ENCODE results near the gene NGDN.

NGDN gene

GRCh38 chr14:23445773-23446172 lies 23.7 kb upstream of the NGDN start:
- no peak overlapping the region for H2AFZ ChIP-seq (ENCODE audit: insufficient read depth, low read length, poor library complexity)
- no peak overlapping the region for H3K23ac ChIP-seq (ENCODE audit: low read length)
- H4K91ac ChIP-seq (ENCODE audit: low read depth, low read length), result no peak overlapping the region
- no peaks in the 10 kb centered on the region for H3K9me3 ChIP-seq (ENCODE audit: insufficient read depth, low read depth, low read length)
- no peak overlapping the region for H3K27ac ChIP-seq (ENCODE audit: low read depth, low read length)
- no peak overlapping the region for H3K4me3 ChIP-seq (ENCODE audit: low read depth, low read length)
- H3K9ac ChIP-seq (ENCODE audit: low read length), result no peak overlapping the region
- H3K18ac ChIP-seq (ENCODE audit: low read length), result no peak overlapping the region
- no peak overlapping the region for H2BK5ac ChIP-seq (ENCODE audit: low read depth, low read length, poor library complexity)
- H3K4ac ChIP-seq (ENCODE audit: low read depth, low read length), result no peak overlapping the region
- no CpG with 5 or more reads among the region's 4 CpGs for WGBS (ENCODE audit: extremely low coverage, insufficient coverage, insufficient read length)
- H3K27me3 ChIP-seq (ENCODE audit: insufficient read depth, low read length), result no peaks in the 10 kb centered on the region
- H2AK5ac ChIP-seq (ENCODE audit: low read length), result no peak overlapping the region
- H4K12ac ChIP-seq (ENCODE audit: low read depth, low read length), result no peak overlapping the region
- no peak for DNase-seq
- no peaks in the 10 kb centered on the region for H3K4me1 ChIP-seq (ENCODE audit: control insufficient read depth in 1 of 2, insufficient read depth in 2 of 2, low read length in 2 of 2)
- H3K79me1 ChIP-seq (ENCODE audit: low read length), result no peaks in the 10 kb centered on the region
- H4K8ac ChIP-seq (ENCODE audit: low read depth, low read length), result no peak overlapping the region
- H3K14ac ChIP-seq (ENCODE audit: low read length), result no peak overlapping the region
- no peaks in the 10 kb centered on the region for H3K79me2 ChIP-seq (ENCODE audit: control insufficient read depth, insufficient read depth, low read length, poor library complexity)
- H3K4me2 ChIP-seq (ENCODE audit: low read length), result no peak overlapping the region
- no peaks in the 10 kb centered on the region for H3K36me3 ChIP-seq (ENCODE audit: control insufficient read depth in 1 of 2, insufficient read depth in 2 of 2, low read length in 2 of 2)
- H2BK12ac ChIP-seq (ENCODE audit: low read length), result no peak overlapping the region
- H2BK120ac ChIP-seq (ENCODE audit: insufficient read depth, low read length, poor library complexity), result no peak overlapping the region

GRCh38 chr14:23446291-23446851 lies 23.1 kb upstream of the NGDN start:
- no CpG with 5 or more reads among the region's 4 CpGs for WGBS (ENCODE audit: extremely low coverage, insufficient coverage, insufficient read length)
- Histone ChIP-seq H2AFZ (ENCODE audit: insufficient read depth, low read length, poor library complexity) (no peak overlapping the region), H3K79me2 (ENCODE audit: control insufficient read depth, insufficient read depth, low read length, poor library complexity) (no peaks in the 10 kb centered on the region), H3K9ac (ENCODE audit: low read length) (no peak overlapping the region), H4K91ac (ENCODE audit: low read depth, low read length) (no peak overlapping the region), H3K23ac (ENCODE audit: low read length) (no peak overlapping the region), H3K79me1 (ENCODE audit: low read length) (no peaks in the 10 kb centered on the region), H3K27me3 (ENCODE audit: insufficient read depth, low read length) (no peaks in the 10 kb centered on the region), H3K4me3 (ENCODE audit: low read depth, low read length) (no peak overlapping the region), H3K27ac (ENCODE audit: low read depth, low read length) (no peak overlapping the region), H2BK120ac (ENCODE audit: insufficient read depth, low read length, poor library complexity) (no peak overlapping the region), H4K12ac (ENCODE audit: low read depth, low read length) (no peak overlapping the region), H2BK5ac (ENCODE audit: low read depth, low read length, poor library complexity) (no peak overlapping the region), H3K4me2 (ENCODE audit: low read length) (no peak overlapping the region), H2AK5ac (ENCODE audit: low read length) (no peak overlapping the region), H3K36me3 (ENCODE audit: control insufficient read depth in 1 of 2, insufficient read depth in 2 of 2, low read length in 2 of 2) (no peaks in the 10 kb centered on the region), H3K4ac (ENCODE audit: low read depth, low read length) (no peak overlapping the region), H4K8ac (ENCODE audit: low read depth, low read length) (no peak overlapping the region), H3K9me3 (ENCODE audit: insufficient read depth, low read depth, low read length) (no peaks in the 10 kb centered on the region), H2BK12ac (ENCODE audit: low read length) (no peak overlapping the region), H3K18ac (ENCODE audit: low read length) (no peak overlapping the region), H3K14ac (ENCODE audit: low read length) (no peak overlapping the region), H3K4me1 (ENCODE audit: control insufficient read depth in 1 of 2, insufficient read depth in 2 of 2, low read length in 2 of 2) (no peaks in the 10 kb centered on the region)
- no peak for DNase-seq

GRCh38 chr14:23447361-23448350 lies 21.8 kb upstream of the NGDN start:
- H4K91ac ChIP-seq (ENCODE audit: low read depth, low read length), result no peak overlapping the region
- WGBS (ENCODE audit: extremely low coverage, insufficient coverage, insufficient read length), result no CpG with 5 or more reads among the region's 7 CpGs
- H3K9me3 ChIP-seq (ENCODE audit: insufficient read depth, low read depth, low read length), result no peaks in the 10 kb centered on the region
- H3K4me2 ChIP-seq (ENCODE audit: low read length), result no peak overlapping the region
- H3K4ac ChIP-seq (ENCODE audit: low read depth, low read length), result no peak overlapping the region
- H4K8ac ChIP-seq (ENCODE audit: low read depth, low read length), result no peak overlapping the region
- H2AFZ ChIP-seq (ENCODE audit: insufficient read depth, low read length, poor library complexity), result no peak overlapping the region
- H3K36me3 ChIP-seq (ENCODE audit: control insufficient read depth in 1 of 2, insufficient read depth in 2 of 2, low read length in 2 of 2), result no peaks in the 10 kb centered on the region
- no peak overlapping the region for H2BK5ac ChIP-seq (ENCODE audit: low read depth, low read length, poor library complexity)
- H3K18ac ChIP-seq (ENCODE audit: low read length), result no peak overlapping the region
- no peaks in the 10 kb centered on the region for H3K79me1 ChIP-seq (ENCODE audit: low read length)
- no peaks in the 10 kb centered on the region for H3K4me1 ChIP-seq (ENCODE audit: control insufficient read depth in 1 of 2, insufficient read depth in 2 of 2, low read length in 2 of 2)
- no peak overlapping the region for H3K9ac ChIP-seq (ENCODE audit: low read length)
- H2AK5ac ChIP-seq (ENCODE audit: low read length), result no peak overlapping the region
- H2BK12ac ChIP-seq (ENCODE audit: low read length), result no peak overlapping the region
- no peaks in the 10 kb centered on the region for H3K79me2 ChIP-seq (ENCODE audit: control insufficient read depth, insufficient read depth, low read length, poor library complexity)
- DNase-seq, result no peak
- H3K14ac ChIP-seq (ENCODE audit: low read length), result no peak overlapping the region
- H2BK120ac ChIP-seq (ENCODE audit: insufficient read depth, low read length, poor library complexity), result no peak overlapping the region
- H3K27ac ChIP-seq (ENCODE audit: low read depth, low read length), result no peak overlapping the region
- no peak overlapping the region for H3K23ac ChIP-seq (ENCODE audit: low read length)
- H3K4me3 ChIP-seq (ENCODE audit: low read depth, low read length), result no peak overlapping the region
- H4K12ac ChIP-seq (ENCODE audit: low read depth, low read length), result no peak overlapping the region
- H3K27me3 ChIP-seq (ENCODE audit: insufficient read depth, low read length), result no peaks in the 10 kb centered on the region

GRCh38 chr14:23449314-23449713 lies 20.2 kb upstream of the NGDN start:
- H3K36me3 ChIP-seq (ENCODE audit: control insufficient read depth in 1 of 2, insufficient read depth in 2 of 2, low read length in 2 of 2), result no peaks in the 10 kb centered on the region
- no peak overlapping the region for H2BK12ac ChIP-seq (ENCODE audit: low read length)
- H3K27ac ChIP-seq (ENCODE audit: low read depth, low read length), result no peak overlapping the region
- H2BK5ac ChIP-seq (ENCODE audit: low read depth, low read length, poor library complexity), result no peak overlapping the region
- no peaks in the 10 kb centered on the region for H3K27me3 ChIP-seq (ENCODE audit: insufficient read depth, low read length)
- no peak overlapping the region for H4K12ac ChIP-seq (ENCODE audit: low read depth, low read length)
- DNase-seq, result no peak
- H4K91ac ChIP-seq (ENCODE audit: low read depth, low read length), result no peak overlapping the region
- no peak overlapping the region for H3K18ac ChIP-seq (ENCODE audit: low read length)
- H2AFZ ChIP-seq (ENCODE audit: insufficient read depth, low read length, poor library complexity), result no peak overlapping the region
- no peaks in the 10 kb centered on the region for H3K4me1 ChIP-seq (ENCODE audit: control insufficient read depth in 1 of 2, insufficient read depth in 2 of 2, low read length in 2 of 2)
- no peak overlapping the region for H3K14ac ChIP-seq (ENCODE audit: low read length)
- no peak overlapping the region for H3K23ac ChIP-seq (ENCODE audit: low read length)
- H3K4me2 ChIP-seq (ENCODE audit: low read length), result no peak overlapping the region
- no peak overlapping the region for H3K4me3 ChIP-seq (ENCODE audit: low read depth, low read length)
- no peak overlapping the region for H3K4ac ChIP-seq (ENCODE audit: low read depth, low read length)
- H4K8ac ChIP-seq (ENCODE audit: low read depth, low read length), result no peak overlapping the region
- no peaks in the 10 kb centered on the region for H3K79me2 ChIP-seq (ENCODE audit: control insufficient read depth, insufficient read depth, low read length, poor library complexity)
- H2BK120ac ChIP-seq (ENCODE audit: insufficient read depth, low read length, poor library complexity), result no peak overlapping the region
- no peaks in the 10 kb centered on the region for H3K79me1 ChIP-seq (ENCODE audit: low read length)
- WGBS (ENCODE audit: extremely low coverage, insufficient coverage, insufficient read length), result no CpG with 5 or more reads among the region's 1 CpG
- H2AK5ac ChIP-seq (ENCODE audit: low read length), result no peak overlapping the region
- H3K9ac ChIP-seq (ENCODE audit: low read length), result no peak overlapping the region
- no peaks in the 10 kb centered on the region for H3K9me3 ChIP-seq (ENCODE audit: insufficient read depth, low read depth, low read length)
